ENCODE measurements around the gene POLG2.

The POLG2 gene

DNA sequence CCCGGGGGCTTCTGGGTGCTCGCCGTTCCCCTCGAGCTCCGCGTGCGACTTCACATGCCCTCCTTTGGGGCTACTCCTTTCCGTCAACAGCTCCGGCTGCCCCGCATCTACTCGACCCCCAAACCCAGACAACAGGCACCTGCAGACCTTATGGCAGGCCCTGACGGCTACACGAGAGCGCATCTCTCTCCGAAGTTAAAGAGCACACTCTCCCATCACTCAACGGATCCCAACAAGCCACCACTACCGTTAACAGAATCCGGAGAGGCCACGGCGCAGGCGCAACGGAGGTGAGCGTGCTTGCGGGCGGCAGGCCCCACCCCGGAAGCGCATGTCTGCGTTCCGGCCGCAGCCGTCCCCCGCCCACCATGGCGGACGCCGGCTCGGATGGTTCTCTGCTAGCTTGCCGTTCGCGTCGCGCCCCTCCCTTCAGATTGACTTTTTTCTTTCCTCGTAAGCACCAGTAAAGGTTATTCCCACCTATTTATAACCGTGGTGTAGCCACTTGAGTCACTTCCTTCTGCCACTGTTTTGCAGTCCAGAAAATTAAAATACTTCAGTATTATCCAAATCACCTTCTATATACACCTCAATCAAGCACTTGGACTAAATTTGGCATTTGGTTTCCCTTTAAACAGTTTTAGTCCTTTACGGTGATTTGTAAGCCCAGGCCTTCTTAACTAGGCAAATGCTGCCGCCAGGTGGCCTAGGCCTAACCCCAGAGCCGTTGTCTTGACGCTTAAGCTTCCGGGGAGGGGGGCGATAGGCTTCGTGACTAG, at the start of gene POLG2:
POLG2 (minus strand) TSS at position 269 of the 779 bp plus-strand sequence; CDS start at position 183, 86 bp downstream.
- DNase-seq (ENCODE audit: low read depth, low spot score), result peak; percentile 49
- CTCF ChIA-PET, result interaction anchor here (1.1 to 13.0 kb wide), 4 partner anchors 7 to 152 kb away, joined by 3 to 451 read pairs (median 40); partner anchors contain the start of genes CEP95 and DDX5
- TF ChIP-seq, protein P1, sequence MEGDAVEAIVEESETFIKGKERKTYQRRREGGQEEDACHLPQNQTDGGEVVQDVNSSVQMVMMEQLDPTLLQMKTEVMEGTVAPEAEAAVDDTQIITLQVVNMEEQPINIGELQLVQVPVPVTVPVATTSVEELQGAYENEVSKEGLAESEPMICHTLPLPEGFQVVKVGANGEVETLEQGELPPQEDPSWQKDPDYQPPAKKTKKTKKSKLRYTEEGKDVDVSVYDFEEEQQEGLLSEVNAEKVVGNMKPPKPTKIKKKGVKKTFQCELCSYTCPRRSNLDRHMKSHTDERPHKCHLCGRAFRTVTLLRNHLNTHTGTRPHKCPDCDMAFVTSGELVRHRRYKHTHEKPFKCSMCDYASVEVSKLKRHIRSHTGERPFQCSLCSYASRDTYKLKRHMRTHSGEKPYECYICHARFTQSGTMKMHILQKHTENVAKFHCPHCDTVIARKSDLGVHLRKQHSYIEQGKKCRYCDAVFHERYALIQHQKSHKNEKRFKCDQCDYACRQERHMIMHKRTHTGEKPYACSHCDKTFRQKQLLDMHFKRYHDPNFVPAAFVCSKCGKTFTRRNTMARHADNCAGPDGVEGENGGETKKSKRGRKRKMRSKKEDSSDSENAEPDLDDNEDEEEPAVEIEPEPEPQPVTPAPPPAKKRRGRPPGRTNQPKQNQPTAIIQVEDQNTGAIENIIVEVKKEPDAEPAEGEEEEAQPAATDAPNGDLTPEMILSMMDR (IDR thresholded peaks at IDR 0.05; ENCODE audit: insufficient read depth, low read length, missing control alignments), result peak; percentile 53
- POLR2A ChIA-PET, result interaction anchor here (1.3 to 3.3 kb wide), 3 partner anchors 9 to 88 kb away, joined by 3 to 55 read pairs (median 7); partner anchors contain the start of genes CEP95 and DDX5
- H3K4me3 ChIP-seq (ENCODE audit: low read depth, low read length), result peak within 1 kb of the TSS; percentile 88

GRCh38 chr17:64544742-64545141, 47.9 kb upstream of the POLG2 start:
- no peak for DNase-seq (ENCODE audit: low read depth, low spot score)
- POLR2A ChIA-PET, result no interaction called here
- no peak overlapping the region for H3K4me3 ChIP-seq (ENCODE audit: low read depth, low read length)
- CTCF ChIA-PET, result interaction anchor here (1.1 to 2.6 kb wide), 5 partner anchors 11 to 232 kb away, joined by 3 to 8 read pairs (median 3); no protein-coding TSS in a partner anchor
- TF ChIP-seq, protein P1 (IDR thresholded peaks at IDR 0.05; ENCODE audit: insufficient read depth, low read length, missing control alignments), result no peak

DNA sequence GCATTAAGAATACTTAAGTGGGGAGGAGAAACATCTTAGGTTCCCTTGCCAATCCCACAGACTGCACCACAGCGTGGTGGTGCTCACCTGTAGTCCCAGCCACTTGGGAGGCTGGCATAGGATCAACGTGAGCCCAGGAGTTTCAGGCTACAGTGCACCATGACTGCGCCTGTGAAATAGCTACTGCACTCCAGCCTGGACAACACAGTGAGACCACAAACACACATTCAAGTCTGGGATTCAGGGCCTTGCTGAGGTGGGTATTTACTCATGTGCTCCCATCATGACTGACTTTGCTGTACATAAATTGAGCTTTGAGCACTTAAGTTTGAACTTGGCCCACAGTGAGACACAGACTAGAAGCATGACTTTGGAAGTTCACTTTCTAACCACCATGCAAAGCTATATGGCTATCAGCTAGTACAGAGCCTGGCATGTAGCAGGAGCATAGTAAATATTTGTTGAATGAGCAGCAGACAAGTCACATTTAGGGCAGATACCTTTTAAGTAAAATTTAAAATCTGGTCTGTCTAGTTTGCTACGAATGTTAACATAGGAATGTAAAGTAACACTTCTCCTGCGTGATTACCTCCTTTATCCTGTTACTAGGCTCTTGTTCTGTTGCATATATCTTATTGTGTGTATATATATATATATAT, 43.4 kb upstream of the POLG2 start:
- ChIA-PET CTCF (interaction anchor here (0.8 to 1.1 kb wide), 2 partner anchors 15 to 109 kb away, joined by 3 read pairs; no protein-coding TSS in a partner anchor), POLR2A (no interaction called here)
- H3K4me3 ChIP-seq (ENCODE audit: low read depth, low read length), result no peak overlapping the region
- no peak for DNase-seq (ENCODE audit: low read depth, low spot score)
- TF ChIP-seq, protein P1 (IDR thresholded peaks at IDR 0.05; ENCODE audit: insufficient read depth, low read length, missing control alignments), result no peak

DNA sequence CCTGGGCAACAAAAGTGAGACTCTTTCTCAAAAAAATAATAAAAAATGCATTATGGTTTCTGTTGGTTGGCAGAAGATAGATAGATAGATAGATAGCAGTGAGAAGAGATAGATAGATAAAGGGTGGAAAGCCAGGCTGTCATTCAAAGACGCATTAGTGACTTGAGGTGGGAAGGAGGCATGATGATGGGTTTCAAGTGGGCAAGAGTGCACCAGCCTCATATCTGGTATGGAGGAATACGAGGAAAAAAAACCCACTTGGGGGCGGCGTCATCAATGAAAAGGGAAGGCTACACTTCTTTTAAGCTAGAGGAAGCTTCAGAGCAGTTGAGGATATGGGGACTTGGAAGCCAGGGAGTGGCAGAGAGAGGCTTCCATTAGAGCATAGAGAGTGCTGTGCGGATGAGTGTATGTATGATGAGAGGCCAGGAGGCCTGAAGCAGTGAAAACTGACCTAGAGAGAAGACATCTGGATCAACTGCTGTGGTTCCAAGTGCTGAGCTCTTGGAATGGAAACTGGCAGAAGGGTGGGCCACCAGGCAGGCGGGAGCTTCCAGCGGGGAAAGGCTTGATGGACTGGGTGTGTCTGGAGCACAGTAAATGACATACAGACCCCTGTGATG, 41.8 kb upstream of the POLG2 start:
- TF ChIP-seq, protein P1 (IDR thresholded peaks at IDR 0.05; ENCODE audit: insufficient read depth, low read length, missing control alignments), result no peak
- CTCF ChIA-PET, result interaction anchor here (0.7 to 1.7 kb wide), 3 partner anchors 10 to 111 kb away, joined by 3 read pairs; no protein-coding TSS in a partner anchor
- POLR2A ChIA-PET, result no interaction called here
- no peak for DNase-seq (ENCODE audit: low read depth, low spot score)
- H3K4me3 ChIP-seq (ENCODE audit: low read depth, low read length), result no peak overlapping the region

DNA sequence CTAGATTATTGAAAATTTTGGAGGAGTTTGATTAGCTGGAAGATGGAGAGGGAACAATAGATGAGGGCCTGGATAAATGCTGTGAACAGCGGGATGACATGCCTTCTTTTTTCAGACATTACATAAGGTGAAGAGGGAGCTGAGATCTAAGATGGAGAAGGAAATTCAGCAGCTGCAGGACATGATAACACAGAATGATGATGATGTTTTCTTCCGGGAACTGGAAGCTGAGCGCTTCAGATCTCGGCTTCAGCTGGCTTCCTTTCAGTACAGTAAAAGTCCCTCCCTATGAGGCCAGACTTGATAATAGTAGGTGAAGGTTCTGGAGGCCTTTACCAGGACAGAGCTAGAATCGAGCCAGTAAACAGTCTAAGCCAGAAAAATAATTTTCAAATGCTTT, 40.6 kb upstream of the POLG2 start:
- no peak overlapping the region for H3K4me3 ChIP-seq (ENCODE audit: low read depth, low read length)
- CTCF ChIA-PET, result interaction anchor here (0.8 to 1.2 kb wide), 3 partner anchors 10 to 237 kb away, joined by 3 read pairs; no protein-coding TSS in a partner anchor
- POLR2A ChIA-PET, result no interaction called here
- DNase-seq (ENCODE audit: low read depth, low spot score), result no peak
- TF ChIP-seq, protein P1 (IDR thresholded peaks at IDR 0.05; ENCODE audit: insufficient read depth, low read length, missing control alignments), result no peak
